CD4-positive, alpha-beta T cell (primary cell): ENCODE measurements around the gene RBM48. TPM values are rescaled to one million over a fixed set of nuclear protein-coding genes. Genes with fewer than 3 reads are reported as not detected.
A peak's percentile ranks its signal among the peaks of the same experiment; 100 is the strongest.
"Not testable (repeated sequence)": the region's sequence is repeated elsewhere in the genome, so short reads cannot be mapped to it uniquely, and the experiment has no call there.

ENCODE experiments used
- ATAC-seq: fragments of 200-7000 bp; cut with Tn5 transposase; one replicate; pipeline ENCODE4 v1.10.0; 2022; ENCODE audit warnings: mild to moderate bottlenecking; ENCODE audit not compliant: poor library complexity
- CTCF ChIA-PET: fragments of 350-600 bp; sonication (Branson Sonifier 250); formaldehyde crosslinking; loops from one replicate; lab custom pipeline; 2021; ENCODE audit warnings: antibody characterized with exemption, inconsistent platforms; lab: Charles Lee
- POLR2A ChIA-PET: fragments of 350-600 bp; sonication (Branson Sonifier 250); formaldehyde crosslinking; loops from one replicate; lab custom pipeline; 2021; ENCODE audit warnings: antibody characterized with exemption, inconsistent platforms; lab: Charles Lee
- DNase-seq, 14 experiments: peaks; one replicate each; pipeline ENCODE4 v3.0.0-alpha.2; 2013 to 2020; ENCODE audit warnings: mixed read lengths in 2 of 14
- H3K27ac ChIP-seq, 2 donors: one replicate each; pipeline versions ENCODE4 v1.5.1 to v1.7.0; 2013; ENCODE audit warnings: low read length in 2 of 2, low read depth in 1 of 2, mild to moderate bottlenecking in 1 of 2
- H3K27me3 ChIP-seq, 2 experiments: 1 replicate in 1 of 2; 2 replicates in 1 of 2; pipeline versions ENCODE4 v1.6.1 to v1.7.0; 2013; ENCODE audit warnings: low read length in 2 of 2, control low read depth in 1 of 2, mild to moderate bottlenecking in 1 of 2, moderate library complexity in 1 of 2; ENCODE audit not compliant: insufficient read depth in 2 of 2, control insufficient read depth in 1 of 2
- H3K36me3 ChIP-seq: one replicate; pipeline ENCODE4 v1.6.1; 2013; ENCODE audit warnings: low read length, control low read depth; ENCODE audit not compliant: insufficient read depth
- H3K4me1 ChIP-seq: one replicate; pipeline ENCODE4 v1.6.1; 2013; ENCODE audit warnings: low read length, control low read depth; ENCODE audit not compliant: insufficient read depth
- H3K4me3 ChIP-seq: one replicate; pipeline ENCODE4 v1.5.1; 2013; ENCODE audit warnings: mild to moderate bottlenecking, low read length, moderate library complexity
- H3K9me3 ChIP-seq, 2 experiments: 1 replicate in 1 of 2; 2 replicates in 1 of 2; pipeline versions ENCODE4 v1.6.1 to v1.7.0; 2013; ENCODE audit warnings: low read length in 2 of 2, mild to moderate bottlenecking in 2 of 2, control low read depth in 1 of 2, moderate library complexity in 1 of 2; ENCODE audit not compliant: control insufficient read depth in 1 of 2, insufficient read depth in 1 of 2
- H3K27ac Mint-ChIP-seq: one replicate; pipeline ENCODE4 v1.8.0; 2020; ENCODE audit warnings: mixed read lengths
- H3K27me3 Mint-ChIP-seq: one replicate; pipeline ENCODE4 v1.8.0; 2021; ENCODE audit warnings: mixed read lengths
- H3K36me3 Mint-ChIP-seq: one replicate; pipeline ENCODE4 v1.8.0; 2021; ENCODE audit warnings: low read depth, mixed read lengths
- H3K4me1 Mint-ChIP-seq: one replicate; pipeline ENCODE4 v1.8.0; 2021; ENCODE audit warnings: low read depth, mixed read lengths
- H3K4me3 Mint-ChIP-seq: one replicate; pipeline ENCODE4 v1.8.0; 2020; ENCODE audit warnings: mild to moderate bottlenecking, mixed read lengths
- H3K9me3 Mint-ChIP-seq: one replicate; pipeline ENCODE4 v1.8.0; 2020; ENCODE audit warnings: mixed read lengths
- CTCF ChIP-seq: fragments of 200-600 bp; IDR thresholded peaks from one replicate; pipeline ENCODE4 v1.8.0; 2022; ENCODE audit warnings: antibody characterized with exemption, mild to moderate bottlenecking
- intact Hi-C, 2 experiments: fragments of 100-400 bp; cut with DNase I in 1 of 2; cut with micrococcal nuclease in 1 of 2; formaldehyde crosslinking; loops; one replicate each; pipeline versions ENCODE4 v1.15.1 to v1.9.0; 2023 to 2025; cut with DNase I, micrococcal nuclease
- polyA plus RNA-seq, 2 donors: library from polyadenylated mRNA; unstranded; fragments of 120-200 nt; gene quantifications; one replicate each; pipeline ENCODE4 v1.2.1, GENCODE V29; 2013
- total RNA-seq, 174 experiments: library from RNA in 2 of 174; stranded (reverse) in 2 of 174; gene quantifications; one replicate each; pipeline ENCODE4 v1.2.3 and lab custom pipeline; 2021 to 2026

RBM48 gene
- total RNA-seq (10 to 100 TPM; 45.4 to 47.3 TPM), total RNA-seq (lab: John Stamatoyannopoulos, UW) (13.6 to 79.5 (median 47.3) reads per million in 172 experiments)
- 16.5 TPM for polyA plus RNA-seq (2013, experiment 1 of 2)
- polyA plus RNA-seq (2013, experiment 2 of 2) = 16.7 TPM

GRCh38 chr7:92528188-92528957 is at the start of gene RBM48, which contains the start of gene PEX1:
Gene RBM48 (plus strand): TSS chr7:92528795. CDS start chr7:92528814, 19 bp downstream.
Gene PEX1 (minus strand): TSS chr7:92528520. CDS start chr7:92528435, 85 bp downstream.
- Mint-ChIP-seq H3K9me3 (no peaks in the 10 kb centered on the region), H3K27me3 (no peaks in the 10 kb centered on the region), H3K4me3 (peak within 1 kb of the TSS; percentile 96), H3K27ac (peak within 1 kb of the TSS; percentile 94), H3K36me3 (peaks cover 40% of the 10 kb centered on the region), H3K4me1 (peaks cover 52% of the 10 kb centered on the region)
- Histone ChIP-seq H3K4me1 (peaks cover 19% of the 10 kb centered on the region), H3K36me3 (peaks cover 26% of the 10 kb centered on the region), H3K27me3 (no peaks in the 10 kb centered on the region), H3K27ac (peak within 1 kb of the TSS; percentile 86 to 97), H3K4me3 (peak within 1 kb of the TSS; percentile 94), H3K9me3 (no peaks in the 10 kb centered on the region)
- ATAC-seq = peak; percentile 92
- POLR2A ChIA-PET = interaction anchor here (0.6 to 2.7 kb wide), 37 partner anchors 9 to 704 kb away, joined by 3 to 77 read pairs (median 4); partner anchors contain the start of genes AKAP9, ANKIB1, CDK6 and CYP51A1
- DNase-seq = peak; percentile 89 to 99 (median 94)
- CTCF ChIA-PET = interaction anchor here (0.7 to 2.2 kb wide), 22 partner anchors 10 to 590 kb away, joined by 3 to 18 read pairs (median 4); partner anchors contain the start of genes AKAP9, CYP51A1, FAM133B and GATAD1
- intact Hi-C loops = loop anchor here (1.0 to 10.0 kb wide), 10 partner anchors 62 to 648 kb away; partner anchors contain the start of genes ANKIB1 (in 2 of the 2), FAM133B (in 2 of the 2), KRIT1 (in 2 of the 2) and MTERF1 (in 1 of the 2)
- peak; percentile 42 for TF ChIP-seq CTCF

- H3K27me3 Mint-ChIP-seq, H3K27me3 ChIP-seq, CTCF ChIA-PET, H3K4me1 Mint-ChIP-seq, H3K4me3 Mint-ChIP-seq, H3K4me3 ChIP-seq, ATAC-seq, POLR2A ChIA-PET, H3K27ac Mint-ChIP-seq, H3K9me3 Mint-ChIP-seq, H3K27ac ChIP-seq, intact Hi-C loops, H3K9me3 ChIP-seq, H3K4me1 ChIP-seq, H3K36me3 Mint-ChIP-seq, H3K36me3 ChIP-seq, DNase-seq: not testable (repeated sequence)
These were observed 49.4 kb upstream of the RBM48 start for GRCh38 chr7:92479146-92479545.

- ATAC-seq, H3K27ac Mint-ChIP-seq, H3K4me1 ChIP-seq, H3K27me3 ChIP-seq, H3K4me3 ChIP-seq, H3K4me3 Mint-ChIP-seq, H3K9me3 Mint-ChIP-seq, H3K4me1 Mint-ChIP-seq, H3K27me3 Mint-ChIP-seq, intact Hi-C loops, H3K9me3 ChIP-seq, DNase-seq, H3K27ac ChIP-seq, CTCF ChIA-PET, POLR2A ChIA-PET: not testable (repeated sequence)
- peaks cover 29% of the 10 kb centered on the region for H3K36me3 Mint-ChIP-seq
- peaks cover 31% of the 10 kb centered on the region for H3K36me3 ChIP-seq
These were observed 45.0 kb upstream of the RBM48 start for GRCh38 chr7:92483624-92484023.

- intact Hi-C loops, H3K27me3 ChIP-seq, H3K27ac ChIP-seq, H3K9me3 ChIP-seq, H3K27me3 Mint-ChIP-seq, H3K4me3 ChIP-seq, H3K4me3 Mint-ChIP-seq, ATAC-seq, CTCF ChIA-PET, H3K9me3 Mint-ChIP-seq, H3K4me1 Mint-ChIP-seq, H3K27ac Mint-ChIP-seq, DNase-seq, H3K4me1 ChIP-seq, POLR2A ChIA-PET: not testable (repeated sequence)
- peaks cover 31% of the 10 kb centered on the region for H3K36me3 Mint-ChIP-seq
- H3K36me3 ChIP-seq = peaks cover 36% of the 10 kb centered on the region
These were observed 44.4 kb upstream of the RBM48 start for GRCh38 chr7:92484226-92484625.
